B cell (primary cell): Measurements from ENCODE around the gene IFIT5. TPM values are rescaled to one million over a fixed set of nuclear protein-coding genes. Genes with fewer than 3 reads are reported as not detected.

Experiments used
- ATAC-seq: fragments of 200-7000 bp; cut with Tn5 transposase; one replicate; pipeline ENCODE4 v1.10.0; 2021; ENCODE audit warnings: low read depth, mild to moderate bottlenecking, moderate number of reproducible peaks, moderate library complexity
- CTCF ChIA-PET: fragments of 350-600 bp; sonication (Branson Sonifier 250); formaldehyde crosslinking; loops from one replicate; lab custom pipeline; 2021; ENCODE audit warnings: antibody characterized with exemption, inconsistent platforms; lab: Charles Lee
- POLR2A ChIA-PET: fragments of 350-600 bp; sonication (Branson Sonifier 250); formaldehyde crosslinking; loops from one replicate; lab custom pipeline; 2021; ENCODE audit warnings: antibody characterized with exemption; lab: Charles Lee
- DNase-seq: peaks from one replicate; pipeline ENCODE4 v3.0.0; 2013
- H2AFZ ChIP-seq: 2 replicates; pipeline ENCODE4 v1.6.1; 2012; ENCODE audit warnings: mild to moderate bottlenecking, low read depth, low read length; ENCODE audit not compliant: insufficient read depth, poor library complexity, severe bottlenecking
- H3K27ac ChIP-seq, 2 donors: 1 replicate in 1 of 2; 2 replicates in 1 of 2; pipeline ENCODE4 v1.5.1; 2012 to 2013; ENCODE audit warnings: low read length in 2 of 2, mild to moderate bottlenecking in 2 of 2, moderate library complexity in 1 of 2
- H3K27me3 ChIP-seq, 4 experiments: fragments of 200-600 bp in 1 of 4; sonication (generic) in 1 of 4; replicated peaks in 1 of 4; 1 replicate in 2 of 4; 2 replicates in 2 of 4; pipeline versions ENCODE4 v1.6.1 to v1.7.0; 2013 to 2016; ENCODE audit warnings: low read length in 3 of 4, mild to moderate bottlenecking in 2 of 4, mixed read lengths in 1 of 4, moderate library complexity in 1 of 4; ENCODE audit not compliant: insufficient read depth in 4 of 4, control insufficient read depth in 3 of 4; ENCODE audit errors: control extremely low read depth in 1 of 4
- H3K36me3 ChIP-seq, 2 experiments: replicated peaks in 1 of 2; 1 replicate in 1 of 2; 2 replicates in 1 of 2; pipeline versions ENCODE4 v1.6.1 to v1.7.1; 2013; ENCODE audit warnings: low read length in 1 of 2; ENCODE audit not compliant: insufficient read depth in 2 of 2, control insufficient read depth in 1 of 2; ENCODE audit errors: control extremely low read depth in 1 of 2, extremely low read depth in 1 of 2
- H3K4me1 ChIP-seq, 2 donors: fragments of 200-600 bp in 1 of 2; sonication (generic) in 1 of 2; 1 replicate in 1 of 2; 2 replicates in 1 of 2; pipeline versions ENCODE4 v1.5.1 to v1.6.1; 2013 to 2017; ENCODE audit warnings: low read length in 2 of 2; ENCODE audit not compliant: control insufficient read depth in 2 of 2, insufficient read depth in 2 of 2
- H3K4me2 ChIP-seq: replicated peaks from 2 replicates; pipeline ENCODE3; 2012; ENCODE audit warnings: mild to moderate bottlenecking, low read depth, low read length; ENCODE audit not compliant: poor library complexity, severe bottlenecking
- H3K4me3 ChIP-seq, 5 experiments: fragments of 200-600 bp in 1 of 5; sonication (generic) in 1 of 5; 1 replicate in 3 of 5; 2 replicates in 2 of 5; pipeline versions ENCODE4 v1.5.1 to v1.7.0; 2011 to 2016; ENCODE audit warnings: low read length in 4 of 5, mild to moderate bottlenecking in 4 of 5, low read depth in 2 of 5, control low read depth in 1 of 5, moderate library complexity in 1 of 5; ENCODE audit not compliant: insufficient read depth in 1 of 5; ENCODE audit errors: control extremely low read depth in 1 of 5, extremely low read depth in 1 of 5
- H3K79me2 ChIP-seq: fragments of 200-600 bp; sonication (generic); one replicate; pipeline ENCODE4 v1.6.0; 2016; ENCODE audit warnings: low read length; ENCODE audit not compliant: control insufficient read depth, insufficient read depth
- H3K9ac ChIP-seq: fragments of 200-600 bp; sonication (generic); 2 replicates; pipeline ENCODE4 v1.6.1; 2017; ENCODE audit warnings: mild to moderate bottlenecking, low read length, moderate library complexity
- H3K9me3 ChIP-seq, 3 donors: one replicate each; pipeline versions ENCODE4 v1.6.1 to v1.7.1; 2013; ENCODE audit warnings: low read length in 2 of 3; ENCODE audit not compliant: control insufficient read depth in 2 of 3, insufficient read depth in 1 of 3; ENCODE audit errors: control extremely low read depth in 1 of 3
- H4K20me1 ChIP-seq: 2 replicates; pipeline ENCODE4 v1.6.0; 2012; ENCODE audit warnings: mild to moderate bottlenecking, low read length; ENCODE audit not compliant: insufficient read depth, control insufficient read depth, poor library complexity, severe bottlenecking
- H3K27ac Mint-ChIP-seq: one replicate; pipeline ENCODE4 v1.8.0; 2021; ENCODE audit warnings: mixed read lengths
- H3K27me3 Mint-ChIP-seq: one replicate; pipeline ENCODE4 v1.8.0; 2021; ENCODE audit warnings: mixed read lengths
- H3K4me1 Mint-ChIP-seq: one replicate; pipeline ENCODE4 v1.8.0; 2021; ENCODE audit warnings: mixed read lengths
- H3K4me3 Mint-ChIP-seq: one replicate; pipeline ENCODE4 v1.8.0; 2021; ENCODE audit warnings: mixed read lengths
- H3K9me3 Mint-ChIP-seq: one replicate; pipeline ENCODE4 v1.8.0; 2022; ENCODE audit warnings: mixed read lengths; ENCODE audit not compliant: insufficient read depth
- EZH2 ChIP-seq: IDR thresholded peaks from 2 replicates; pipeline ENCODE4 v1.6.1; 2012; ENCODE audit warnings: borderline replicate concordance, low read depth, mild to moderate bottlenecking, moderate library complexity, low read length; ENCODE audit not compliant: insufficient read depth, poor library complexity, severe bottlenecking
- WGBS: methylation state at CpG from one replicate; pipeline ENCODE4 v1.1.5; 2013; ENCODE audit warnings: missing lambda C conversion rate; ENCODE audit not compliant: insufficient coverage; 5-methylcytosine and 5-hydroxymethylcytosine counted together
- intact Hi-C: fragments of 100-400 bp; cut with micrococcal nuclease; formaldehyde crosslinking; loops from one replicate; pipeline ENCODE4 v1.10.0; 2022
- polyA plus RNA-seq: library from polyadenylated mRNA; depleted of rRNA; stranded (reverse); fragments of >200 nt; gene quantifications from 2 replicates; pipeline ENCODE4 v1.2.3, GENCODE V29; 2012
- total RNA-seq, 2 donors: library from RNA; stranded (reverse); fragments of 120-200 nt in 1 of 2; gene quantifications; 1 replicate in 1 of 2; 2 replicates in 1 of 2; pipeline versions ENCODE4 v1.2.3 to v1.2.4, GENCODE V29; 2013 to 2022
- TF ChIP-seq, protein P1 (sequence below): fragments of 200-600 bp; IDR thresholded peaks from one replicate; pipeline ENCODE4 v1.8.0; 2022; ENCODE audit warnings: antibody characterized with exemption, mild to moderate bottlenecking

The IFIT5 gene
- total and polyA plus RNA-seq, 2 donors (not counting 1 experiment from before 2014, with no cell fraction given), result 7.0 to 23.2 TPM

DNA sequence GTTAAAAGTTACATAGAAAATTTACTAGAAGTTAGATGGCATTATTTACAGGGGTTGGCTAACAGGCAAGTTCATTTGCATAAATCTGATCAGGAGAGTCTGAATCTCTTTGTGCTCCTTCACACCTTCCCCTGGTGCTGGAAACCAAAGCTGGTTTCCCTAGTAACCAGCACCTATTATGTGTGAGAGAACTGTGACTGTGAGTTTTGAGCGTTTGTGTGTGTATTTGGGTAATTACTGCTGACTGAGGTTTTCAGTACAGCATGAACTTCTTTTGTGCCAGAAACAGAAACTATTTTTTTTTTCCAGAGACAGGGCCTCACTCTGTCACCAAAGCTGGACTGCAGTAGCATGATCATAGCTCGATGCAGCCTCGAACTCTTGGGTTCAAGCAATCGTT lies 46.8 kb upstream of the IFIT5 start:
- no peak for DNase-seq
- Histone ChIP-seq H3K9ac (no peak overlapping the region), H3K27me3 (no peaks in the 10 kb centered on the region), H3K9me3 (no peaks in the 10 kb centered on the region), H3K4me2 (no peak overlapping the region), H3K79me2 (no peaks in the 10 kb centered on the region), H2AFZ (no peak overlapping the region), H4K20me1 (no peaks in the 10 kb centered on the region), H3K4me3 (no peak overlapping the region), H3K27ac (no peak overlapping the region), H3K4me1 (peaks cover 6 to 8% of the 10 kb centered on the region in 2 donors), H3K36me3 (no peaks in the 10 kb centered on the region)
- no peak overlapping the region for H3K4me3 Mint-ChIP-seq
- POLR2A ChIA-PET, result no interaction called here
- TF ChIP-seq, protein P1, sequence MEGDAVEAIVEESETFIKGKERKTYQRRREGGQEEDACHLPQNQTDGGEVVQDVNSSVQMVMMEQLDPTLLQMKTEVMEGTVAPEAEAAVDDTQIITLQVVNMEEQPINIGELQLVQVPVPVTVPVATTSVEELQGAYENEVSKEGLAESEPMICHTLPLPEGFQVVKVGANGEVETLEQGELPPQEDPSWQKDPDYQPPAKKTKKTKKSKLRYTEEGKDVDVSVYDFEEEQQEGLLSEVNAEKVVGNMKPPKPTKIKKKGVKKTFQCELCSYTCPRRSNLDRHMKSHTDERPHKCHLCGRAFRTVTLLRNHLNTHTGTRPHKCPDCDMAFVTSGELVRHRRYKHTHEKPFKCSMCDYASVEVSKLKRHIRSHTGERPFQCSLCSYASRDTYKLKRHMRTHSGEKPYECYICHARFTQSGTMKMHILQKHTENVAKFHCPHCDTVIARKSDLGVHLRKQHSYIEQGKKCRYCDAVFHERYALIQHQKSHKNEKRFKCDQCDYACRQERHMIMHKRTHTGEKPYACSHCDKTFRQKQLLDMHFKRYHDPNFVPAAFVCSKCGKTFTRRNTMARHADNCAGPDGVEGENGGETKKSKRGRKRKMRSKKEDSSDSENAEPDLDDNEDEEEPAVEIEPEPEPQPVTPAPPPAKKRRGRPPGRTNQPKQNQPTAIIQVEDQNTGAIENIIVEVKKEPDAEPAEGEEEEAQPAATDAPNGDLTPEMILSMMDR, result no peak
- TF ChIP-seq EZH2, result no peak
- H3K27me3 Mint-ChIP-seq, result no peaks in the 10 kb centered on the region
- CTCF ChIA-PET, result interaction anchor here (0.6 to 3.5 kb wide), 12 partner anchors 8 to 1675 kb away, joined by 3 to 34 read pairs (median 8); partner anchors contain the start of gene IFIT2
- no peaks in the 10 kb centered on the region for H3K9me3 Mint-ChIP-seq
- H3K4me1 Mint-ChIP-seq, result peaks cover 17% of the 10 kb centered on the region
- intact Hi-C loops, result no loop called here
- ATAC-seq, result no peak
- no CpG with 5 or more reads among the region's 4 CpGs for WGBS
- no peak overlapping the region for H3K27ac Mint-ChIP-seq

DNA sequence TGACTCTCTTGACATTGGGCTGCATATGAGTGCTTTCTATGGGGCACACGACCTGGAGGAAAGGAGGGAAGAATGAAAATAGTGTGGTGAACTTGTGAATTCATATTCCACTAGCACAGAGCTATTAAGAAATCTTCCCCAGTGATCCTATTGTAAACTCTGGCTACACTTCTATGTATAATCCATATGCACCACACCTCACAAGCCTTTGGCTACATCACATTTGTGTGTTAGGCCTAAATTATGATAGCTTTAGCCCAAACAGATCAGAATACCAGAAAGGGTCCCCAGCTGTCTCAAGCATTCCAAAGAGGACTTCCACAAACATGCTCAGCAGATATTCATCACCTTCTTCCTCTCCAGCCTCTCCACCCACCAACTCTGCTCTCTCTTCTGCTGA lies 46.2 kb upstream of the IFIT5 start:
- DNase-seq, result no peak
- CTCF ChIA-PET, result interaction anchor here (0.6 to 3.5 kb wide), 16 partner anchors 9 to 1676 kb away, joined by 3 to 34 read pairs (median 8); partner anchors contain the start of genes IFIT1, IFIT2 and IFIT5
- no peak overlapping the region for H2AFZ ChIP-seq
- TF ChIP-seq, protein P1, result no peak
- TF ChIP-seq EZH2, result no peak
- no CpG with 5 or more reads among the region's 1 CpG for WGBS
- H3K4me1 ChIP-seq, result peaks cover 6 to 8% of the 10 kb centered on the region in 2 donors
- no peak for ATAC-seq
- H3K27ac ChIP-seq, result no peak overlapping the region
- H3K27me3 ChIP-seq, result no peaks in the 10 kb centered on the region
- no peak overlapping the region for H3K4me3 ChIP-seq
- Mint-ChIP-seq H3K27me3 (no peaks in the 10 kb centered on the region), H3K4me1 (peaks cover 15% of the 10 kb centered on the region), H3K9me3 (no peaks in the 10 kb centered on the region), H3K27ac (no peak overlapping the region), H3K4me3 (no peak overlapping the region)
- no peak overlapping the region for H3K4me2 ChIP-seq
- POLR2A ChIA-PET, result no interaction called here
- H3K9me3 ChIP-seq, result no peaks in the 10 kb centered on the region
- H4K20me1 ChIP-seq, result no peaks in the 10 kb centered on the region
- intact Hi-C loops, result no loop called here
- H3K79me2 ChIP-seq, result no peaks in the 10 kb centered on the region
- H3K36me3 ChIP-seq, result no peaks in the 10 kb centered on the region
- no peak overlapping the region for H3K9ac ChIP-seq
